OCI-LY1 (cell line): ENCODE results near the gene STAT5A.

Experiments
- H2AFZ ChIP-seq: fragments of 200-600 bp; sonication (generic), shearing (Covaris generic); 2 replicates; pipeline ENCODE4 v1.6.0; 2014; ENCODE audit warnings: antibody characterized with exemption, mild to moderate bottlenecking, low read length
- H3F3A ChIP-seq: fragments of 200-600 bp; sonication (generic), shearing (Covaris generic); 2 replicates; pipeline ENCODE4 v1.6.0; 2014; ENCODE audit warnings: mild to moderate bottlenecking, antibody characterized with exemption, low read length, moderate library complexity; ENCODE audit not compliant: insufficient read depth
- H3K27ac ChIP-seq: fragments of 200-600 bp; sonication (generic); 2 replicates; pipeline ENCODE4 v1.5.1; 2014; ENCODE audit warnings: low read length, mixed run types, mild to moderate bottlenecking, low read depth; ENCODE audit not compliant: poor library complexity, severe bottlenecking
- H3K27me3 ChIP-seq: fragments of 200-600 bp; sonication (generic); 2 replicates; pipeline ENCODE4 v1.6.0; 2014; ENCODE audit warnings: antibody characterized with exemption, mild to moderate bottlenecking, low read length, moderate library complexity; ENCODE audit not compliant: insufficient read depth
- H3K36me3 ChIP-seq: fragments of 200-600 bp; sonication (generic); 2 replicates; pipeline ENCODE4 v1.6.1; 2014; ENCODE audit warnings: mild to moderate bottlenecking, antibody characterized with exemption, low read length, moderate library complexity, mixed read lengths; ENCODE audit not compliant: insufficient read depth
- H3K4me1 ChIP-seq: fragments of 200-600 bp; sonication (generic); 2 replicates; pipeline ENCODE4 v1.5.1; 2014; ENCODE audit warnings: mild to moderate bottlenecking, low read length, moderate library complexity; ENCODE audit not compliant: insufficient read depth, severe bottlenecking
- H3K4me2 ChIP-seq: fragments of 200-600 bp; sonication (generic), shearing (Covaris generic); 2 replicates; pipeline ENCODE4 v1.6.1; 2014; ENCODE audit warnings: low read length
- H3K4me3 ChIP-seq: fragments of 200-600 bp; sonication (generic); 2 replicates; pipeline ENCODE4 v1.5.1; 2014; ENCODE audit warnings: low read length, low read depth, mild to moderate bottlenecking, mixed read lengths; ENCODE audit not compliant: poor library complexity, severe bottlenecking
- H3K79me2 ChIP-seq: fragments of 200-600 bp; shearing (Covaris generic); 2 replicates; pipeline ENCODE4 v1.6.1; 2016; ENCODE audit warnings: mixed run types, low read length, mixed read lengths; ENCODE audit not compliant: insufficient read depth
- H3K9ac ChIP-seq: fragments of 200-600 bp; sonication (generic), shearing (Covaris generic); 2 replicates; pipeline ENCODE4 v1.6.1; 2014; ENCODE audit warnings: mild to moderate bottlenecking, low read length, mixed read lengths
- H3K9me2 ChIP-seq: fragments of 200-600 bp; sonication (generic), shearing (Covaris generic); 2 replicates; pipeline ENCODE4 v1.6.1; 2014; ENCODE audit warnings: low read depth, mild to moderate bottlenecking, low read length, mixed read lengths
- H3K9me3 ChIP-seq: fragments of 200-600 bp; shearing (Covaris generic); 2 replicates; pipeline ENCODE4 v1.6.1; 2014; ENCODE audit warnings: low read length, mixed read lengths
- H4K20me1 ChIP-seq: fragments of 200-600 bp; sonication (generic), shearing (Covaris generic); 2 replicates; pipeline ENCODE4 v1.6.0; 2016; ENCODE audit warnings: mild to moderate bottlenecking, low read length; ENCODE audit not compliant: insufficient read depth
- EZH2 ChIP-seq: fragments of 200-600 bp; sonication (generic), shearing (Covaris generic); IDR thresholded peaks from 2 replicates; pipeline ENCODE4 v1.8.0; 2017; ENCODE audit warnings: borderline replicate concordance, mixed run types, mild to moderate bottlenecking, antibody characterized with exemption, low read length, moderate library complexity, mixed read lengths
- TF ChIP-seq, protein P1 (sequence below): fragments of 200-600 bp; sonication (generic), shearing (Covaris generic); IDR thresholded peaks from 2 replicates; pipeline ENCODE4 v1.5.1; 2017; ENCODE audit warnings: mild to moderate bottlenecking, antibody characterized with exemption, low read length, moderate library complexity, mixed read lengths

Gene STAT5A

DNA sequence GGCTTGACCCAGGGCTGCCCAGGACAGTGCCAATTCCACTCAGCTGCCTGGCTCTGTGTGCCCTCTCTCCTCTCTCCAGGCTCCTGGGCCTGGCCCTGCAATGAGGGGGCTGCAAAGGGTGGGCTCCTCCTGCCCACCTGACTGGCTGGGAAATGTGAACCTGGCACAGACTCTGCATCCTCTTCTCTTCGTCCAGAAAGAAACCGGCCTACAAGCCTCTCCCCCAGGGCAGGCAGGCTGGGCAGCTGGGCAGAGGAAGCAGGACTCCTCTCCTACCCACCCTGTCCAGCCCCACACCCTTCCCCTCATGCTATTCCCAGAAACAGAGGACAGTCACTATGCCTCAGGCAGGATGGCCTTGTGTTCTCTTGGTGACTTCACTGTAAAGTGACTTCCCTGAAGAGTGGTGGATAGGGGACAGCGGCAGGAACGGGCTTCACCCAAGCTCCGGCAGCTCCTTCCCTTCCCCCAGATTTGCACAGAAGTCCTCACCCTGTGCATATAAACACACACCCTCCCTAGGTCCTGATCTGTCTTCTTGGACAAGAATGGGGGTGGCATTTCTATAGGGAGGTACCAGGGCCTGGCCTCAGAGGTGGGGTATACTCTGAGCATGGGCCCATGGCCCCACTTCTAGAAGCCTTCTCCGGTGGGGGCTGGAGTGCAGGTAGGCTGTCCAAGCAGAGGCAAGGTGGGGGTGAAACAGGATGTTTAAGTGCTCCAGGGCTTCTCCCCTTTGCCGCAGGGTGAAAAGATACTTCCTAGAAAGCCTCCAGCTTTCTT is 4.9 kb upstream of the STAT5A start:
- no peaks in the 10 kb centered on the region for H3K9me3 ChIP-seq
- H3K36me3 ChIP-seq: no peaks in the 10 kb centered on the region
- H3K27ac ChIP-seq: no peak overlapping the region
- no peak overlapping the region for H3K4me2 ChIP-seq
- peaks cover under 1% of the 10 kb centered on the region for H3K4me1 ChIP-seq
- H3K4me3 ChIP-seq: no peak overlapping the region
- no peaks in the 10 kb centered on the region for H4K20me1 ChIP-seq
- H2AFZ ChIP-seq: no peak overlapping the region
- TF ChIP-seq EZH2: no peak
- TF ChIP-seq, protein P1, sequence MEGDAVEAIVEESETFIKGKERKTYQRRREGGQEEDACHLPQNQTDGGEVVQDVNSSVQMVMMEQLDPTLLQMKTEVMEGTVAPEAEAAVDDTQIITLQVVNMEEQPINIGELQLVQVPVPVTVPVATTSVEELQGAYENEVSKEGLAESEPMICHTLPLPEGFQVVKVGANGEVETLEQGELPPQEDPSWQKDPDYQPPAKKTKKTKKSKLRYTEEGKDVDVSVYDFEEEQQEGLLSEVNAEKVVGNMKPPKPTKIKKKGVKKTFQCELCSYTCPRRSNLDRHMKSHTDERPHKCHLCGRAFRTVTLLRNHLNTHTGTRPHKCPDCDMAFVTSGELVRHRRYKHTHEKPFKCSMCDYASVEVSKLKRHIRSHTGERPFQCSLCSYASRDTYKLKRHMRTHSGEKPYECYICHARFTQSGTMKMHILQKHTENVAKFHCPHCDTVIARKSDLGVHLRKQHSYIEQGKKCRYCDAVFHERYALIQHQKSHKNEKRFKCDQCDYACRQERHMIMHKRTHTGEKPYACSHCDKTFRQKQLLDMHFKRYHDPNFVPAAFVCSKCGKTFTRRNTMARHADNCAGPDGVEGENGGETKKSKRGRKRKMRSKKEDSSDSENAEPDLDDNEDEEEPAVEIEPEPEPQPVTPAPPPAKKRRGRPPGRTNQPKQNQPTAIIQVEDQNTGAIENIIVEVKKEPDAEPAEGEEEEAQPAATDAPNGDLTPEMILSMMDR: no peak
- peaks cover 8% of the 10 kb centered on the region; the same call in 1 of the 2 replicates for H3K27me3 ChIP-seq
- no peaks in the 10 kb centered on the region for H3K9me2 ChIP-seq
- no peak overlapping the region for H3K9ac ChIP-seq
- no peaks in the 10 kb centered on the region for H3F3A ChIP-seq
- H3K79me2 ChIP-seq: no peaks in the 10 kb centered on the region

DNA sequence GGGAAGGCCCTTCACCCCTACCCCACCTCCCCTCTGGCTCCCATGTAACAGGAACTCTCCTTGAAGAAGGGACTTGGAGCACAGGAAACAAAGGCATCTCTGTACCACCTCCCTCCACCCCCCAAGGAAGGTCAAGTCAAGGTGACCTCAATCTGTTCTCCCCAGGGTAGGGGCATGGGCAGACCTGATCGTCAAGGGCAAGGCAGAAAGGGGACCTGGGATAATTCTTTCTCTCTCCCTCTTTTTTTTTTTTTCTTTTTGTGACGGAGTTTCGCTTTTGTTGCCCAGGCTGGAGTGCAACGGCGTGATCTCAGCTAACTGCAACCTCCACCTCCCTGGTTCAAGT is 4.3 kb upstream of the STAT5A start:
- Histone ChIP-seq H3K9ac (no peak overlapping the region), H3K27ac (no peak overlapping the region), H2AFZ (no peak overlapping the region), H3K4me2 (no peak overlapping the region), H3K79me2 (no peaks in the 10 kb centered on the region), H3K36me3 (no peaks in the 10 kb centered on the region), H3K27me3 (peaks cover 12% of the 10 kb centered on the region), H3F3A (no peaks in the 10 kb centered on the region), H3K9me3 (no peaks in the 10 kb centered on the region), H4K20me1 (no peaks in the 10 kb centered on the region), H3K9me2 (no peaks in the 10 kb centered on the region), H3K4me1 (peaks cover 4% of the 10 kb centered on the region), H3K4me3 (no peak overlapping the region)
- TF ChIP-seq, protein P1: no peak
- no peak for TF ChIP-seq EZH2

DNA sequence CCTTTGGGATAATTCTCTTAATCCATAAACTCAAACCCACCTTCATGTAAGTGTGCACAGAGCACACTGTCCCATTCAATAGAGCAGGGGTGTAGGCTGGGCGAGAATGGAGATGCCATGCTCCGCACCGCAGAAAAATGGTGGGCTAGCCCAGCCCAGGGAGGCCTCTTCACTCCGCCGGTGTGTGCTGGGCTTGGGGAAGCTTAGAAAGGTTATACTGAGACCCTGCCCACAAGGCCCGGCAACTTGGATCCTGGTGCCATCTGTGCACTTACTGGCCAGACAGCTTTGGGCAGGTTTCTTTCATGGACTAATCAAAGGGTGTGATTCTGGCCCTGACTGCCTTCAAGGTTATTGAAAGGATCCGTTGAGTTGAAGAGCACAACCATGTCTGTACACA is 3.7 kb upstream of the STAT5A start:
- peaks cover 4% of the 10 kb centered on the region for H3K4me1 ChIP-seq
- H3K4me3 ChIP-seq: no peak overlapping the region
- no peaks in the 10 kb centered on the region for H3K36me3 ChIP-seq
- no peak overlapping the region for H3K9ac ChIP-seq
- no peaks in the 10 kb centered on the region for H4K20me1 ChIP-seq
- H3K4me2 ChIP-seq: no peak overlapping the region
- TF ChIP-seq, protein P1: no peak
- TF ChIP-seq EZH2: no peak
- no peak overlapping the region for H3K27ac ChIP-seq
- H3K79me2 ChIP-seq: no peaks in the 10 kb centered on the region
- peaks cover 18% of the 10 kb centered on the region for H3K27me3 ChIP-seq
- H2AFZ ChIP-seq: no peak overlapping the region
- H3K9me2 ChIP-seq: no peaks in the 10 kb centered on the region
- no peaks in the 10 kb centered on the region for H3K9me3 ChIP-seq
- no peaks in the 10 kb centered on the region for H3F3A ChIP-seq
